H1 (cell line): ENCODE results near the gene SCIMP.

ENCODE experiments used
- EGR1 ChIP-seq: IDR thresholded peaks from 2 replicates; pipeline ENCODE4 v1.6.1; 2011; ENCODE audit warnings: low read depth, low read length, borderline replicate concordance
- HDAC6 ChIP-seq: IDR thresholded peaks from one replicate; pipeline ENCODE4 v1.7.1; 2012; ENCODE audit warnings: low read depth, mild to moderate bottlenecking, inconsistent platforms, low read length, moderate library complexity
- SP2 ChIP-seq: IDR thresholded peaks from 2 replicates; pipeline ENCODE4 v1.6.1; 2012; ENCODE audit warnings: mild to moderate bottlenecking, low read length, inconsistent platforms
- ZNF274 ChIP-seq: IDR thresholded peaks from 2 replicates; pipeline ENCODE4 v1.7.0; 2012; ENCODE audit warnings: low read length, borderline replicate concordance; ENCODE audit errors: extremely low read depth

- TF ChIP-seq ZNF274 = no peak
- no peak for TF ChIP-seq EGR1
- TF ChIP-seq SP2 = no peak
- no peak for TF ChIP-seq HDAC6
Observed at GRCh38 chr17:5283571-5284315, 49.1 kb upstream of the SCIMP start.
